OCI-M2 (cell line): Measurements from ENCODE around the gene FGF5.
A peak's percentile ranks its signal among the peaks of the same experiment; 100 is the strongest.

ENCODE experiments used
- DNase-seq: peaks from one replicate; lab custom pipeline; 2025; ENCODE audit not compliant: unreplicated experiment; lab: John Stamatoyannopoulos, UW

FGF5 gene

GRCh38 chr4:80335226-80335553 lies 68.7 kb downstream of the FGF5 start:
- no peak for DNase-seq

GRCh38 chr4:80335554-80336358 lies 69.3 kb downstream of the FGF5 start, which contains the start of gene CFAP299:
TSS of gene CFAP299 (plus strand) at chr4:80335730.
- DNase-seq: peak; percentile 83

- DNase-seq: peak; percentile 2
These were observed 70.1 kb downstream of the FGF5 start for GRCh38 chr4:80336582-80336981.

- DNase-seq: no peak
These were observed 73.6 kb downstream of the FGF5 start for GRCh38 chr4:80340036-80340435.
